Measurements from ENCODE around the gene C1QTNF1.

DNA sequence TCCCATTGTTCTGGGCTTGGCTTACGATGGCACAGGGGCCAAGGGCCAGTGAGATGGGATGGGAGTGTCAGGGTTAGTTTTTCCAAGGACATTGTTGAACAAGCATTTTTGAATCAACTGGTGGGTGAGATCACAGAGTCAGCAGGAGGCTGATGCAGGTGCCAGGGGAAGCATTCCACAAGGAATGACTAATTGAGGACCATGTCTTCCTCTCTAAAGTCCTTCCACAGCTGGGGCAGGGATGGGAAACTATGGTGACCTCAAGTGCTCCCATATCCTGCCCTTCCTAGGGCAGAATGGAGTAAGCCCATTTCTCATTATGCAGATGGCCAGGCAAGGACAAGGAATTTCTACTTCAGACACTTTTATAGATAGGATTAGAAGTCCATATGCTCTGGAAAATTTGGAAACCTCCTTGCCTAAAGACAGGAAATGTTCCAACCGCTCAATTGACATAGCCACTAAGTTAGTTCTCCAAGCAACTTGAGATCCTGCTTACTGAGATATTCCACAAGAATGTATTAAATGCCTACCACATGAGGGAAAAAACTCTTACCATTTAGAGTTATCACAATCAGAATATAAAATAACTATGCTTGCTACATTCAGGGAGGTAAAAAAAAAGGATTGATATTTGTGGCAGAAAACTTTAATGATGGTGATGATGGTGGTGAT, 29.4 kb downstream of the C1QTNF1 start:
- TF ChIP-seq MAX (IDR thresholded peaks at IDR 0.05; ENCODE audit: insufficient read depth, insufficient read length) (no peak), CTCF (IDR thresholded peaks at IDR 0.05; ENCODE audit: extremely low read depth in 1 of 2, insufficient read depth in 1 of 2, low read depth in 1 of 2, low read length in 2 of 2) (no peak), EZH2 (IDR thresholded peaks at IDR 0.05; ENCODE audit: borderline replicate concordance, low read depth, low read length, severe bottlenecking) (no peak), POLR2A (IDR thresholded peaks at IDR 0.05; ENCODE audit: low read depth, low read length) (no peak), FOS (IDR thresholded peaks at IDR 0.05; ENCODE audit: borderline replicate concordance, insufficient read depth, low read length) (peak; percentile 18), POLR2AphosphoS5 (IDR thresholded peaks at IDR 0.05; ENCODE audit: insufficient read depth, low read depth, low read length) (no peak), JUN (IDR thresholded peaks at IDR 0.05; ENCODE audit: borderline replicate concordance, insufficient read depth, insufficient read length, low read depth) (peak; percentile 32), GATA2 (IDR thresholded peaks at IDR 0.05; ENCODE audit: insufficient read depth, insufficient read length, low read depth, low read length) (no peak)
